Adipocyte (in vitro differentiated cells): Measurements from ENCODE around the gene MRPS12.

Experiments used
- DNase-seq: peaks from one replicate; pipeline ENCODE4 v3.0.0-alpha.2; 2015; ENCODE audit warnings: low read depth
- H3K27me3 ChIP-seq: replicated peaks from 2 replicates; pipeline ENCODE4 v1.7.0; 2013; ENCODE audit warnings: mild to moderate bottlenecking, low read length, moderate library complexity; ENCODE audit not compliant: control insufficient read depth, insufficient read depth
- H3K36me3 ChIP-seq: 2 replicates; pipeline ENCODE4 v1.7.0; 2013; ENCODE audit warnings: low read length, mild to moderate bottlenecking, moderate library complexity; ENCODE audit not compliant: control insufficient read depth, insufficient read depth, severe bottlenecking
- H3K4me1 ChIP-seq: 2 replicates; pipeline ENCODE4 v1.7.0; 2013; ENCODE audit warnings: mild to moderate bottlenecking, low read length, moderate library complexity; ENCODE audit not compliant: control insufficient read depth, insufficient read depth
- H3K4me3 ChIP-seq: 2 replicates; pipeline ENCODE4 v1.7.0; 2013; ENCODE audit warnings: mild to moderate bottlenecking, low read length, moderate library complexity
- H3K9ac ChIP-seq: 2 replicates; pipeline ENCODE4 v1.7.0; 2013; ENCODE audit warnings: mild to moderate bottlenecking, low read length, moderate library complexity
- H3K9me3 ChIP-seq: 2 replicates; pipeline ENCODE4 v1.7.0; 2013; ENCODE audit warnings: mild to moderate bottlenecking, low read length, moderate library complexity; ENCODE audit not compliant: control insufficient read depth

Gene MRPS12

GRCh38 chr19:38978326-38978689, 47.6 kb downstream of the MRPS12 start:
- peaks cover 22% of the 10 kb centered on the region for H3K4me1 ChIP-seq
- no peaks in the 10 kb centered on the region for H3K9me3 ChIP-seq
- no peaks in the 10 kb centered on the region for H3K36me3 ChIP-seq
- peaks cover 4% of the 10 kb centered on the region for H3K27me3 ChIP-seq
- no peak overlapping the region for H3K4me3 ChIP-seq
- H3K9ac ChIP-seq, result no peak overlapping the region
- no peak for DNase-seq

- DNase-seq, result no peak
- Histone ChIP-seq H3K9ac (no peak overlapping the region), H3K27me3 (peaks cover 4% of the 10 kb centered on the region), H3K4me1 (peaks cover 15% of the 10 kb centered on the region), H3K9me3 (no peaks in the 10 kb centered on the region), H3K4me3 (no peak overlapping the region), H3K36me3 (no peaks in the 10 kb centered on the region)
Measured at GRCh38 chr19:38979812-38980211, 49.1 kb downstream of the MRPS12 start.

- Histone ChIP-seq H3K36me3 (no peaks in the 10 kb centered on the region), H3K27me3 (peaks cover 8% of the 10 kb centered on the region), H3K9me3 (peaks cover 9% of the 10 kb centered on the region), H3K9ac (no peak overlapping the region), H3K4me3 (no peak overlapping the region), H3K4me1 (peaks cover 10% of the 10 kb centered on the region)
- no peak for DNase-seq
Measured at GRCh38 chr19:38980583-38981374, 50.0 kb downstream of the MRPS12 start.
